PC-9 (cell line): Measurements from ENCODE around the gene UBE2B.

Experiments used
- EZH2 ChIP-seq: fragments of 200-600 bp; sonication (generic); IDR thresholded peaks from 2 replicates; pipeline ENCODE4 v1.8.0; 2017; ENCODE audit warnings: antibody characterized with exemption, low read depth
- TF ChIP-seq, protein P1 (sequence below): fragments of 200-600 bp; sonication (generic); conservative IDR thresholded peaks from 2 replicates; pipeline ENCODE4 v1.6.1; 2017; ENCODE audit warnings: mixed run types, antibody characterized with exemption, mild to moderate bottlenecking, moderate library complexity

DNA sequence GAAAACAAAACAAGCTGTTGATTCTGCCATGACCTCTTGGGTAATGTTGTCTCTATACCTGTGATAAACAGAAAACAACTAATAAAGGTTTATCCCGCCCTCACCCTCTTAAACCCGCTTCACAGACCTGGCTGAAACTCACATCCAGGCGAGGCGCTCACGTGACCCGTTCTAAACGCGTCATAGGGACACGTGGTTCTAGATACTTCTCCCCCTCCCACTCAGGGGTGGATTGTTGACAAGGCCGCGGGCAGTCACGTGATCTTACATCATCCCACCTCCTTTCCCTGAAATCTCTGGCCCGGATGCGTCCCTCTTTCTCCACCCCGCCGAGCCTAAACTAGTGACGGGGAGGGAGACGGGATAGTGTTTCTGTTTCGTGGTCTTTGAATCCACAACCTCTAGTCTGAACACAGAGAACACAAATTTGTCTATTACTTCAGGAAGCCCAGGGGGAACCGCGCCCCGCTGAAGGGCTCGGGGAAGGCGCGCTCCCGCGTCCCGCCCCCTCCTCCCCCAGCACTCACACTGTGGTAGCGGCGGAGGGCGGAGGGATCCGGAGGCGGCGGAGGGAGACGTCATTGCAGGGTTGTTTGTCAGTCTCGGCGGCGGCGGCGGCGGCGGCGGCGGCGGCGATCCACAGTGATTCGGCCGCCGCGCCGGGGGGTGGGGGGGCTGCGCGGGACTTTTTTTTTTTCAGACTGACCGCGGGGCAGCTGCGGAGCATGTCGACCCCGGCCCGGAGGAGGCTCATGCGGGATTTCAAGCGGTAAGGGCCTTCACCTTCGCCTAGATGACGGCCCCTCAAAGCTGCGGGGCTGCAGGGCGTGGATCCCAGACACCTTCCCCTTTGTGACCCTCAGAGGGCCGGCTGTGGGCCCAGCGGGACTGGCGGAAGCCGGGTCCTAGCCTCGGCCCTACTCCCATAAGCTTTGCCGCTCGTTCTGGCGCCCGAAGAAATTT, at the start of gene UBE2B:
- TF ChIP-seq, protein P1, sequence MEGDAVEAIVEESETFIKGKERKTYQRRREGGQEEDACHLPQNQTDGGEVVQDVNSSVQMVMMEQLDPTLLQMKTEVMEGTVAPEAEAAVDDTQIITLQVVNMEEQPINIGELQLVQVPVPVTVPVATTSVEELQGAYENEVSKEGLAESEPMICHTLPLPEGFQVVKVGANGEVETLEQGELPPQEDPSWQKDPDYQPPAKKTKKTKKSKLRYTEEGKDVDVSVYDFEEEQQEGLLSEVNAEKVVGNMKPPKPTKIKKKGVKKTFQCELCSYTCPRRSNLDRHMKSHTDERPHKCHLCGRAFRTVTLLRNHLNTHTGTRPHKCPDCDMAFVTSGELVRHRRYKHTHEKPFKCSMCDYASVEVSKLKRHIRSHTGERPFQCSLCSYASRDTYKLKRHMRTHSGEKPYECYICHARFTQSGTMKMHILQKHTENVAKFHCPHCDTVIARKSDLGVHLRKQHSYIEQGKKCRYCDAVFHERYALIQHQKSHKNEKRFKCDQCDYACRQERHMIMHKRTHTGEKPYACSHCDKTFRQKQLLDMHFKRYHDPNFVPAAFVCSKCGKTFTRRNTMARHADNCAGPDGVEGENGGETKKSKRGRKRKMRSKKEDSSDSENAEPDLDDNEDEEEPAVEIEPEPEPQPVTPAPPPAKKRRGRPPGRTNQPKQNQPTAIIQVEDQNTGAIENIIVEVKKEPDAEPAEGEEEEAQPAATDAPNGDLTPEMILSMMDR: no peak
- TF ChIP-seq EZH2: no peak
